ENCODE measurements around the gene FBLN1. TPM values are rescaled to one million over a fixed set of nuclear protein-coding genes. Genes with fewer than 3 reads are reported as not detected.

Gene FBLN1
- total RNA-seq, 1 experiment from 2014 or later, result 183 TPM

DNA sequence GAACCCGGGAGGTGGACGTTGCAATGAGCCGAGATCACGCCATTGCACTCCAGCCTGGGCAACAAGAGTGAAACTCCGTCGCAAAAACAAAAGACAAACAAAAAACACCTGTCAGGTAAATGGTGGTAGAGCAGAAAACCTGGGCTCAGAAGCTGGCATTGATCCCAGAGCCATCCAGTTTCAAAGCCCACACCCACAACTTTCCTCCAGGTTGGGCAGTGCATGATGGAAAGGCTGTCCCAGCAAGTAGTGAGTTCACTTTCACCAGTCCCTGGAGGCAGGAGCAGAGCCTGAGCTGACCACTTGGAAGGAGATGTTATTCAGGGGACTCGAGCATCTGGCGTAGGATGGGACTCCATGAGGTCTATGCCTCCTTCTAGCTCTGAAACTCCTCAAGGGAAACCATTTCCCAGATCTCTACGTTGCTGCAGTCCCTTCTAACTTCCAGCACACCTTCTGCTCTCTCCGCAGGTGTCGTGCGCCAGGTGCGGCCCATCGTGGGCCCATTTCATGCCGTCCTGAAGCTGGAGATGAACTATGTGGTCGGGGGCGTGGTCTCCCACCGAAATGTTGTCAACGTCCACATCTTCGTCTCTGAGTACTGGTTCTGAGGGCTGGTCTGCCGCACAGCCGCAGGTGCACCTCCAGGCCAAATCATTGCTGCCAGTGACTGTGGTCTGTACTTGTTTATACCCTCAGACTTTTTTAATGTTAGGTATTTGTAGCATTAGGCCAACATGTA is 97.3 kb downstream of the FBLN1 start (continued):
- TF ChIP-seq, protein P1, sequence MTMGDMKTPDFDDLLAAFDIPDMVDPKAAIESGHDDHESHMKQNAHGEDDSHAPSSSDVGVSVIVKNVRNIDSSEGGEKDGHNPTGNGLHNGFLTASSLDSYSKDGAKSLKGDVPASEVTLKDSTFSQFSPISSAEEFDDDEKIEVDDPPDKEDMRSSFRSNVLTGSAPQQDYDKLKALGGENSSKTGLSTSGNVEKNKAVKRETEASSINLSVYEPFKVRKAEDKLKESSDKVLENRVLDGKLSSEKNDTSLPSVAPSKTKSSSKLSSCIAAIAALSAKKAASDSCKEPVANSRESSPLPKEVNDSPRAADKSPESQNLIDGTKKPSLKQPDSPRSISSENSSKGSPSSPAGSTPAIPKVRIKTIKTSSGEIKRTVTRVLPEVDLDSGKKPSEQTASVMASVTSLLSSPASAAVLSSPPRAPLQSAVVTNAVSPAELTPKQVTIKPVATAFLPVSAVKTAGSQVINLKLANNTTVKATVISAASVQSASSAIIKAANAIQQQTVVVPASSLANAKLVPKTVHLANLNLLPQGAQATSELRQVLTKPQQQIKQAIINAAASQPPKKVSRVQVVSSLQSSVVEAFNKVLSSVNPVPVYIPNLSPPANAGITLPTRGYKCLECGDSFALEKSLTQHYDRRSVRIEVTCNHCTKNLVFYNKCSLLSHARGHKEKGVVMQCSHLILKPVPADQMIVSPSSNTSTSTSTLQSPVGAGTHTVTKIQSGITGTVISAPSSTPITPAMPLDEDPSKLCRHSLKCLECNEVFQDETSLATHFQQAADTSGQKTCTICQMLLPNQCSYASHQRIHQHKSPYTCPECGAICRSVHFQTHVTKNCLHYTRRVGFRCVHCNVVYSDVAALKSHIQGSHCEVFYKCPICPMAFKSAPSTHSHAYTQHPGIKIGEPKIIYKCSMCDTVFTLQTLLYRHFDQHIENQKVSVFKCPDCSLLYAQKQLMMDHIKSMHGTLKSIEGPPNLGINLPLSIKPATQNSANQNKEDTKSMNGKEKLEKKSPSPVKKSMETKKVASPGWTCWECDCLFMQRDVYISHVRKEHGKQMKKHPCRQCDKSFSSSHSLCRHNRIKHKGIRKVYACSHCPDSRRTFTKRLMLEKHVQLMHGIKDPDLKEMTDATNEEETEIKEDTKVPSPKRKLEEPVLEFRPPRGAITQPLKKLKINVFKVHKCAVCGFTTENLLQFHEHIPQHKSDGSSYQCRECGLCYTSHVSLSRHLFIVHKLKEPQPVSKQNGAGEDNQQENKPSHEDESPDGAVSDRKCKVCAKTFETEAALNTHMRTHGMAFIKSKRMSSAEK (CRISPR knock-in tag; IDR thresholded peaks at IDR 0.05; ENCODE audit: borderline replicate concordance), result no peak
- TF ChIP-seq, protein P2, sequence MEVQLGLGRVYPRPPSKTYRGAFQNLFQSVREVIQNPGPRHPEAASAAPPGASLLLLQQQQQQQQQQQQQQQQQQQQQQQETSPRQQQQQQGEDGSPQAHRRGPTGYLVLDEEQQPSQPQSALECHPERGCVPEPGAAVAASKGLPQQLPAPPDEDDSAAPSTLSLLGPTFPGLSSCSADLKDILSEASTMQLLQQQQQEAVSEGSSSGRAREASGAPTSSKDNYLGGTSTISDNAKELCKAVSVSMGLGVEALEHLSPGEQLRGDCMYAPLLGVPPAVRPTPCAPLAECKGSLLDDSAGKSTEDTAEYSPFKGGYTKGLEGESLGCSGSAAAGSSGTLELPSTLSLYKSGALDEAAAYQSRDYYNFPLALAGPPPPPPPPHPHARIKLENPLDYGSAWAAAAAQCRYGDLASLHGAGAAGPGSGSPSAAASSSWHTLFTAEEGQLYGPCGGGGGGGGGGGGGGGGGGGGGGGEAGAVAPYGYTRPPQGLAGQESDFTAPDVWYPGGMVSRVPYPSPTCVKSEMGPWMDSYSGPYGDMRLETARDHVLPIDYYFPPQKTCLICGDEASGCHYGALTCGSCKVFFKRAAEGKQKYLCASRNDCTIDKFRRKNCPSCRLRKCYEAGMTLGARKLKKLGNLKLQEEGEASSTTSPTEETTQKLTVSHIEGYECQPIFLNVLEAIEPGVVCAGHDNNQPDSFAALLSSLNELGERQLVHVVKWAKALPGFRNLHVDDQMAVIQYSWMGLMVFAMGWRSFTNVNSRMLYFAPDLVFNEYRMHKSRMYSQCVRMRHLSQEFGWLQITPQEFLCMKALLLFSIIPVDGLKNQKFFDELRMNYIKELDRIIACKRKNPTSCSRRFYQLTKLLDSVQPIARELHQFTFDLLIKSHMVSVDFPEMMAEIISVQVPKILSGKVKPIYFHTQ (CRISPR knock-in tag; IDR thresholded peaks at IDR 0.05), result no peak
- TF ChIP-seq, protein P3, sequence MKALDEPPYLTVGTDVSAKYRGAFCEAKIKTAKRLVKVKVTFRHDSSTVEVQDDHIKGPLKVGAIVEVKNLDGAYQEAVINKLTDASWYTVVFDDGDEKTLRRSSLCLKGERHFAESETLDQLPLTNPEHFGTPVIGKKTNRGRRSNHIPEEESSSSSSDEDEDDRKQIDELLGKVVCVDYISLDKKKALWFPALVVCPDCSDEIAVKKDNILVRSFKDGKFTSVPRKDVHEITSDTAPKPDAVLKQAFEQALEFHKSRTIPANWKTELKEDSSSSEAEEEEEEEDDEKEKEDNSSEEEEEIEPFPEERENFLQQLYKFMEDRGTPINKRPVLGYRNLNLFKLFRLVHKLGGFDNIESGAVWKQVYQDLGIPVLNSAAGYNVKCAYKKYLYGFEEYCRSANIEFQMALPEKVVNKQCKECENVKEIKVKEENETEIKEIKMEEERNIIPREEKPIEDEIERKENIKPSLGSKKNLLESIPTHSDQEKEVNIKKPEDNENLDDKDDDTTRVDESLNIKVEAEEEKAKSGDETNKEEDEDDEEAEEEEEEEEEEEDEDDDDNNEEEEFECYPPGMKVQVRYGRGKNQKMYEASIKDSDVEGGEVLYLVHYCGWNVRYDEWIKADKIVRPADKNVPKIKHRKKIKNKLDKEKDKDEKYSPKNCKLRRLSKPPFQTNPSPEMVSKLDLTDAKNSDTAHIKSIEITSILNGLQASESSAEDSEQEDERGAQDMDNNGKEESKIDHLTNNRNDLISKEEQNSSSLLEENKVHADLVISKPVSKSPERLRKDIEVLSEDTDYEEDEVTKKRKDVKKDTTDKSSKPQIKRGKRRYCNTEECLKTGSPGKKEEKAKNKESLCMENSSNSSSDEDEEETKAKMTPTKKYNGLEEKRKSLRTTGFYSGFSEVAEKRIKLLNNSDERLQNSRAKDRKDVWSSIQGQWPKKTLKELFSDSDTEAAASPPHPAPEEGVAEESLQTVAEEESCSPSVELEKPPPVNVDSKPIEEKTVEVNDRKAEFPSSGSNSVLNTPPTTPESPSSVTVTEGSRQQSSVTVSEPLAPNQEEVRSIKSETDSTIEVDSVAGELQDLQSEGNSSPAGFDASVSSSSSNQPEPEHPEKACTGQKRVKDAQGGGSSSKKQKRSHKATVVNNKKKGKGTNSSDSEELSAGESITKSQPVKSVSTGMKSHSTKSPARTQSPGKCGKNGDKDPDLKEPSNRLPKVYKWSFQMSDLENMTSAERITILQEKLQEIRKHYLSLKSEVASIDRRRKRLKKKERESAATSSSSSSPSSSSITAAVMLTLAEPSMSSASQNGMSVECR (CRISPR knock-in tag; IDR thresholded peaks at IDR 0.05; ENCODE audit: borderline replicate concordance), result no peak
- TF ChIP-seq, protein P4, sequence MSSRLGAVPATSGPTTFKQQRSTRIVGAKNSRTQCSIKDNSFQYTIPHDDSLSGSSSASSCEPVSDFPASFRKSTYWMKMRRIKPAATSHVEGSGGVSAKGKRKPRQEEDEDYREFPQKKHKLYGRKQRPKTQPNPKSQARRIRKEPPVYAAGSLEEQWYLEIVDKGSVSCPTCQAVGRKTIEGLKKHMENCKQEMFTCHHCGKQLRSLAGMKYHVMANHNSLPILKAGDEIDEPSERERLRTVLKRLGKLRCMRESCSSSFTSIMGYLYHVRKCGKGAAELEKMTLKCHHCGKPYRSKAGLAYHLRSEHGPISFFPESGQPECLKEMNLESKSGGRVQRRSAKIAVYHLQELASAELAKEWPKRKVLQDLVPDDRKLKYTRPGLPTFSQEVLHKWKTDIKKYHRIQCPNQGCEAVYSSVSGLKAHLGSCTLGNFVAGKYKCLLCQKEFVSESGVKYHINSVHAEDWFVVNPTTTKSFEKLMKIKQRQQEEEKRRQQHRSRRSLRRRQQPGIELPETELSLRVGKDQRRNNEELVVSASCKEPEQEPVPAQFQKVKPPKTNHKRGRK (CRISPR knock-in tag; IDR thresholded peaks at IDR 0.05; ENCODE audit: borderline replicate concordance), result no peak

DNA sequence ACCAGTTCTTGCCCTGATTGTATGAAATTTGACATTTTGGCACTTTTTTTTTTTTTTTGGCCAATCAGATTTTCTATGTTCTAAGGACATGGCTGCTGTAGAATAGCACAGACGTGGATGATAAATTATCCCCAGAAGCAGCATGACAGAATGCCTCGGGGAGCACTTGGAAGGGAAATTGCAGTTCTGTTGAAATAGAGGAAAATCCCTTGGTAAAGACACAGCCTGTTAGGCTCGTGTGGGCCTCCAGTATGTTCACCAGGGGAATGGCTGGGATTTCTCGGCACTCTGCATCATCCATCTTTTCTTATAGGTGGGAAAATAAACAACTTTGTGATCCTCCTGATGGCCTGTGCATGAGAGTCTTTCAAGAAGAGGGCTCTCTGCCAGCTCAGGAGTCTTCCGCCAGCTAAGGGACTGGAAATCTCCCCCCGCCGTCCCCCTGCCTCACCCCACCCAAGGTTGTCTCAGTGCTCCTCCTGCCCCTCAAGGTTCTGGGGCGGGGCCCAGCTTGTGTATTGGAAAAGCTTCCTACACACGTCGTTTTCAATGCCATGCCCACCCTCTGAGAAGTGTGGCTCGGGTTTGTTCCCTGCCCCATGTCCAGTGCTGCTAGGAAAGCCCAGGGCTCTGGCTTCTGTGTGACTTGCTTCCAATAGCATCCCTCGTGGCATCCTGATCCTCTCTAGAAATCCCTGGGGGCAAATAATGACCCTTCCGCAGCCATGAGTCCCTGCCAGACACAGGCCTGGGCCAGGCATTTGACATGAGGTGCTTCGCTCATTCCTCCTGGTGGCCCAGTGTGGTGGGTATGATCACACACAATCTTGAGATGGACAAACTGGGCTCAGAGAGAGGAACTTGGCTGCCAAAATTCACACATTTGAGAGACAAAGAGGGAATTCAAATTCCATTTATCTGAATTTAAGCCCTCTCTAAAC is 98.4 kb downstream of the FBLN1 start:
- H3K4me1 Mint-ChIP-seq, result peaks cover 17% of the 10 kb centered on the region
- no peaks in the 10 kb centered on the region for H3K9me3 Mint-ChIP-seq
- DNase-seq (ENCODE audit: low spot score) (no peak), ATAC-seq (no peak)
- ChIA-PET POLR2A (no interaction called here), CTCF (interaction anchor here (2.0 kb wide), 1 partner anchor 23 kb away, joined by 5 read pairs; no protein-coding TSS in a partner anchor)
- H3K4me3 Mint-ChIP-seq, result no peak overlapping the region
- no peak overlapping the region for H3K27ac Mint-ChIP-seq
- no peaks in the 10 kb centered on the region for H3K27me3 Mint-ChIP-seq (ENCODE audit: low read depth)
- H3K36me3 Mint-ChIP-seq, result peaks cover 3% of the 10 kb centered on the region
- TF ChIP-seq ZBTB21 (CRISPR knock-in tag; IDR thresholded peaks at IDR 0.05; ENCODE audit: borderline replicate concordance) (no peak), NFE2L1 (CRISPR knock-in tag; IDR thresholded peaks at IDR 0.05) (no peak), HMGA2 (CRISPR knock-in tag; IDR thresholded peaks at IDR 0.05) (no peak)
- TF ChIP-seq, protein P5, sequence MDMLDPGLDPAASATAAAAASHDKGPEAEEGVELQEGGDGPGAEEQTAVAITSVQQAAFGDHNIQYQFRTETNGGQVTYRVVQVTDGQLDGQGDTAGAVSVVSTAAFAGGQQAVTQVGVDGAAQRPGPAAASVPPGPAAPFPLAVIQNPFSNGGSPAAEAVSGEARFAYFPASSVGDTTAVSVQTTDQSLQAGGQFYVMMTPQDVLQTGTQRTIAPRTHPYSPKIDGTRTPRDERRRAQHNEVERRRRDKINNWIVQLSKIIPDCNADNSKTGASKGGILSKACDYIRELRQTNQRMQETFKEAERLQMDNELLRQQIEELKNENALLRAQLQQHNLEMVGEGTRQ (CRISPR knock-in tag; IDR thresholded peaks at IDR 0.05), result no peak
- TF ChIP-seq, protein P6, sequence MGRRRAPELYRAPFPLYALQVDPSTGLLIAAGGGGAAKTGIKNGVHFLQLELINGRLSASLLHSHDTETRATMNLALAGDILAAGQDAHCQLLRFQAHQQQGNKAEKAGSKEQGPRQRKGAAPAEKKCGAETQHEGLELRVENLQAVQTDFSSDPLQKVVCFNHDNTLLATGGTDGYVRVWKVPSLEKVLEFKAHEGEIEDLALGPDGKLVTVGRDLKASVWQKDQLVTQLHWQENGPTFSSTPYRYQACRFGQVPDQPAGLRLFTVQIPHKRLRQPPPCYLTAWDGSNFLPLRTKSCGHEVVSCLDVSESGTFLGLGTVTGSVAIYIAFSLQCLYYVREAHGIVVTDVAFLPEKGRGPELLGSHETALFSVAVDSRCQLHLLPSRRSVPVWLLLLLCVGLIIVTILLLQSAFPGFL (CRISPR knock-in tag; IDR thresholded peaks at IDR 0.05; ENCODE audit: borderline replicate concordance), result no peak
- TF ChIP-seq, protein P7, sequence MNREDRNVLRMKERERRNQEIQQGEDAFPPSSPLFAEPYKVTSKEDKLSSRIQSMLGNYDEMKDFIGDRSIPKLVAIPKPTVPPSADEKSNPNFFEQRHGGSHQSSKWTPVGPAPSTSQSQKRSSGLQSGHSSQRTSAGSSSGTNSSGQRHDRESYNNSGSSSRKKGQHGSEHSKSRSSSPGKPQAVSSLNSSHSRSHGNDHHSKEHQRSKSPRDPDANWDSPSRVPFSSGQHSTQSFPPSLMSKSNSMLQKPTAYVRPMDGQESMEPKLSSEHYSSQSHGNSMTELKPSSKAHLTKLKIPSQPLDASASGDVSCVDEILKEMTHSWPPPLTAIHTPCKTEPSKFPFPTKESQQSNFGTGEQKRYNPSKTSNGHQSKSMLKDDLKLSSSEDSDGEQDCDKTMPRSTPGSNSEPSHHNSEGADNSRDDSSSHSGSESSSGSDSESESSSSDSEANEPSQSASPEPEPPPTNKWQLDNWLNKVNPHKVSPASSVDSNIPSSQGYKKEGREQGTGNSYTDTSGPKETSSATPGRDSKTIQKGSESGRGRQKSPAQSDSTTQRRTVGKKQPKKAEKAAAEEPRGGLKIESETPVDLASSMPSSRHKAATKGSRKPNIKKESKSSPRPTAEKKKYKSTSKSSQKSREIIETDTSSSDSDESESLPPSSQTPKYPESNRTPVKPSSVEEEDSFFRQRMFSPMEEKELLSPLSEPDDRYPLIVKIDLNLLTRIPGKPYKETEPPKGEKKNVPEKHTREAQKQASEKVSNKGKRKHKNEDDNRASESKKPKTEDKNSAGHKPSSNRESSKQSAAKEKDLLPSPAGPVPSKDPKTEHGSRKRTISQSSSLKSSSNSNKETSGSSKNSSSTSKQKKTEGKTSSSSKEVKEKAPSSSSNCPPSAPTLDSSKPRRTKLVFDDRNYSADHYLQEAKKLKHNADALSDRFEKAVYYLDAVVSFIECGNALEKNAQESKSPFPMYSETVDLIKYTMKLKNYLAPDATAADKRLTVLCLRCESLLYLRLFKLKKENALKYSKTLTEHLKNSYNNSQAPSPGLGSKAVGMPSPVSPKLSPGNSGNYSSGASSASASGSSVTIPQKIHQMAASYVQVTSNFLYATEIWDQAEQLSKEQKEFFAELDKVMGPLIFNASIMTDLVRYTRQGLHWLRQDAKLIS (CRISPR knock-in tag; IDR thresholded peaks at IDR 0.05; ENCODE audit: borderline replicate concordance), result no peak
